ENCODE data around the gene DFFB. TPM values are rescaled to one million over a fixed set of nuclear protein-coding genes. Genes with fewer than 3 reads are reported as not detected.

The DFFB gene
- total and polyA plus RNA-seq, 9 of the 15 experiments (the other 6 are each of a cell fraction or from before 2014, with no cell fraction given): 2.3 to 15.8 (median 11.5) TPM

GRCh38 chr1:3819771-3820200 lies 37.5 kb upstream of the DFFB start:
- ChIA-PET POLR2A (interaction anchor here (1.6 kb wide), 1 partner anchor 9 kb away, joined by 4 read pairs; no protein-coding TSS in a partner anchor), CTCF (ENCODE audit: low intra/inter-chr PET ratio) (no interaction called here)
- in situ Hi-C loops (cut with MboI): no loop called here
- no peak for ATAC-seq
- peaks cover 7 to 38% of the 10 kb centered on the region in 2 experiments; a peak in 4 of 5 replicates for H3K4me1 ChIP-seq (replicated peaks in 1 of 2; ENCODE audit: control insufficient read depth in 2 of 2, insufficient read depth in 2 of 2, low read length in 2 of 2)
- no TSS peak for BruUV-seq (replicated peaks)
- no peaks in the 10 kb centered on the region for H3K9me3 ChIP-seq (replicated peaks; ENCODE audit: control insufficient read depth, insufficient read depth, low read depth, low read length)
- H3K4me3 ChIP-seq: no peak overlapping the region
- H3K79me2 ChIP-seq (ENCODE audit: control insufficient read depth, insufficient read depth, low read length): no peaks in the 10 kb centered on the region
- no peak overlapping the region for H3K27ac ChIP-seq (ENCODE audit: extremely low read depth, low read depth, low read length)
- H2AFZ ChIP-seq (ENCODE audit: low read depth, low read length): no peak overlapping the region
- FAIRE-seq: no peak
- no peak overlapping the region for H3K4me2 ChIP-seq (ENCODE audit: insufficient read depth, low read length)
- no peaks in the 10 kb centered on the region for H3K27me3 ChIP-seq (ENCODE audit: control insufficient read depth in 2 of 2, insufficient read depth in 2 of 2, low read length in 2 of 2)
- intact Hi-C loops (cut with micrococcal nuclease): no loop called here
- 65% methylated on average over 10 of the region's 10 CpGs for WGBS (ENCODE audit: insufficient coverage, low coverage, missing lambda C conversion rate)
- H3K9me1 ChIP-seq (ENCODE audit: control insufficient read depth, insufficient read depth, low read length): peaks cover 7% of the 10 kb centered on the region
- DNase-seq (ENCODE audit: extremely low read depth in 1 of 4, low spot score in 3 of 4): no peak
- TF ChIP-seq SP2 (IDR thresholded peaks at IDR 0.05; ENCODE audit: extremely low read depth, low read depth, low read length, poor library complexity, severe bottlenecking) (no peak), HCFC1 (IDR thresholded peaks at IDR 0.05; ENCODE audit: low read depth, low read length) (no peak)
- TF ChIP-seq, protein P1, sequence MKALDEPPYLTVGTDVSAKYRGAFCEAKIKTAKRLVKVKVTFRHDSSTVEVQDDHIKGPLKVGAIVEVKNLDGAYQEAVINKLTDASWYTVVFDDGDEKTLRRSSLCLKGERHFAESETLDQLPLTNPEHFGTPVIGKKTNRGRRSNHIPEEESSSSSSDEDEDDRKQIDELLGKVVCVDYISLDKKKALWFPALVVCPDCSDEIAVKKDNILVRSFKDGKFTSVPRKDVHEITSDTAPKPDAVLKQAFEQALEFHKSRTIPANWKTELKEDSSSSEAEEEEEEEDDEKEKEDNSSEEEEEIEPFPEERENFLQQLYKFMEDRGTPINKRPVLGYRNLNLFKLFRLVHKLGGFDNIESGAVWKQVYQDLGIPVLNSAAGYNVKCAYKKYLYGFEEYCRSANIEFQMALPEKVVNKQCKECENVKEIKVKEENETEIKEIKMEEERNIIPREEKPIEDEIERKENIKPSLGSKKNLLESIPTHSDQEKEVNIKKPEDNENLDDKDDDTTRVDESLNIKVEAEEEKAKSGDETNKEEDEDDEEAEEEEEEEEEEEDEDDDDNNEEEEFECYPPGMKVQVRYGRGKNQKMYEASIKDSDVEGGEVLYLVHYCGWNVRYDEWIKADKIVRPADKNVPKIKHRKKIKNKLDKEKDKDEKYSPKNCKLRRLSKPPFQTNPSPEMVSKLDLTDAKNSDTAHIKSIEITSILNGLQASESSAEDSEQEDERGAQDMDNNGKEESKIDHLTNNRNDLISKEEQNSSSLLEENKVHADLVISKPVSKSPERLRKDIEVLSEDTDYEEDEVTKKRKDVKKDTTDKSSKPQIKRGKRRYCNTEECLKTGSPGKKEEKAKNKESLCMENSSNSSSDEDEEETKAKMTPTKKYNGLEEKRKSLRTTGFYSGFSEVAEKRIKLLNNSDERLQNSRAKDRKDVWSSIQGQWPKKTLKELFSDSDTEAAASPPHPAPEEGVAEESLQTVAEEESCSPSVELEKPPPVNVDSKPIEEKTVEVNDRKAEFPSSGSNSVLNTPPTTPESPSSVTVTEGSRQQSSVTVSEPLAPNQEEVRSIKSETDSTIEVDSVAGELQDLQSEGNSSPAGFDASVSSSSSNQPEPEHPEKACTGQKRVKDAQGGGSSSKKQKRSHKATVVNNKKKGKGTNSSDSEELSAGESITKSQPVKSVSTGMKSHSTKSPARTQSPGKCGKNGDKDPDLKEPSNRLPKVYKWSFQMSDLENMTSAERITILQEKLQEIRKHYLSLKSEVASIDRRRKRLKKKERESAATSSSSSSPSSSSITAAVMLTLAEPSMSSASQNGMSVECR (CRISPR knock-in tag; IDR thresholded peaks at IDR 0.05): no peak
- H3K9ac ChIP-seq (ENCODE audit: insufficient read depth in 1 of 2, low read depth in 2 of 2, low read length in 2 of 2): peak overlapping the region in 1 of 2 experiments; percentile 46; a peak in 1 of 4 replicates
- peaks cover 48% of the 10 kb centered on the region; the same call in 2 of the 3 replicates for H3K36me3 ChIP-seq (ENCODE audit: control insufficient read depth, insufficient read depth, low read length)
- no peaks in the 10 kb centered on the region for H4K20me1 ChIP-seq (replicated peaks; ENCODE audit: control insufficient read depth, insufficient read depth, low read length)

All from K562 (cell line).